ENCODE measurements around the gene LDLRAD1.
"Not testable (repeated sequence)": the region's sequence is repeated elsewhere in the genome, so short reads cannot be mapped to it uniquely, and the experiment has no call there.

LDLRAD1 gene, protein sequence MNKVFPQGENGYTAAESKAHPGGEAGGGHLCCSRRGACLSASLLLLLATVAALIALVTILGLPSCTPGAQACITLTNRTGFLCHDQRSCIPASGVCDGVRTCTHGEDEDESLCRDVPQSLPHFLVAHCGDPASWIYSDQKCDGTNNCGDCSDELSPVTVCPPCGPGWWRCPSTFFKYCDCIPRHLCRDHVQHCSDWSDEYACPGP

DNA sequence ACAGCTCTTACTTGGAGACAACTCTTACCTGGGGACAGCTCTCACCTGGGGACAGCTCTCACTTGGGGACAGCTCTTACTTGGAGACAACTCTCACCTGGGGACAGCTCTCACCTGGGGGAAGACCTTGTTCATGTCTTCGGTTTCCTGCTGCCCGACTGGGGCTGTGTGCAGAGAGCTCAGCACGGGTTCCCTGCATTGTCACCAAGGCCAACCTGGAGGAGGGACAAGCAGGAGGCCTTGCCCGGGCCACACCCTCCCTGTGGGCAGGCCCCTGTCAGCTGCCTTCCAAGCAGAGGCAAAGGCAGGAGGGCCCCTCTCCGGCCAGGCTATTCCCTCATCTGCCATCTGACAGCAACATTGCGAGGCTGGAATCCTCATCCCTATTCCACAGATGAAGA is at the start of gene LDLRAD1:
TSS of gene LDLRAD1 (minus strand) at position 208 of the 400 bp plus-strand sequence. CDS start at position 134, 74 bp downstream.
- Mint-ChIP-seq H3K27ac (no peak within 1 kb of the TSS), H3K4me1 (ENCODE audit: low read depth) (no peaks in the 10 kb centered on the region)
- DNase-seq (ENCODE audit: low spot score) = no peak

DNA sequence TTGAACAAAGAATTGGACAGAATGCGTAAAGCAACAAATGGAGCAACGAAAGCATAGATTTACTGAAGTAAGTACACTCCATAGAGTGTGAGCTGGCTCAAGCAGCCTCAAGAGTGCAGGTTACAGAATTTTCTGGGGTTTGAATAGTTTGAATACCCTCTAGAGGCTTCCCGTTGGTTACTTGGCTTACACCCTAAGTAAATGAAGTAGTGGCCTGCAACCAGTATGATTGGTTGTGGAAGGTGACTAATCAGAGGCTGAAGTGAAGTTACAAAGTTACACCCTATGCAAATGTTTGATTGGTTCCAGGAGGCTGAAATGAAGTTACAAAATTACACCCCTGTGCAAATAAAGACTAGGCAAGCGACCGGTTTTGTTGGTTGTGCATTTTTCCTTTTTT is 46.3 kb upstream of the LDLRAD1 start:
- Mint-ChIP-seq H3K36me3 (ENCODE audit: low read depth) (peaks cover 6% of the 10 kb centered on the region), H3K4me3 (no peak overlapping the region), H3K9me3 (no peaks in the 10 kb centered on the region), H3K27me3 (ENCODE audit: low read depth) (no peaks in the 10 kb centered on the region), H3K27ac (no peak overlapping the region), H3K4me1 (ENCODE audit: low read depth) (no peaks in the 10 kb centered on the region)
- no peak for DNase-seq (ENCODE audit: low spot score)

More for the DNA sequence above, at the start of gene LDLRAD1:
- H3K36me3 Mint-ChIP-seq (ENCODE audit: low read depth) = no peaks in the 10 kb centered on the region
- H3K9me3 Mint-ChIP-seq = no peaks in the 10 kb centered on the region
- H3K27me3 Mint-ChIP-seq (ENCODE audit: low read depth) = no peaks in the 10 kb centered on the region
- H3K4me3 Mint-ChIP-seq = no peak within 1 kb of the TSS

DNA sequence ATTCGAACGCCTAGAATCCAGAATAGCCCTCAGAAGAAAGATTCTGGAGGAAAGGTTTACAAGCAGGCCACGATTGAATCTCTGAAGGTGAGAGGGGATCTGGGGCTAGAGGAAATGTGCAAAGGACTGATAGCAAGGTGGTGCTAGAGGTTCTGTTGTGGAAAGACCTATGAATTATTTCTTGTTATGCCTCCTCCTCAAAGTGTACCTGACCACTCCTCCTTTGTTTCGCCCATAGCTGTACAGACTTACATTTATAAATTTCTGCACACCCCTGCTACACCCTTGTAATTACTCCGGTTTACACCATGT is 36.4 kb upstream of the LDLRAD1 start:
- no peak overlapping the region for H3K27ac Mint-ChIP-seq
- no peaks in the 10 kb centered on the region for H3K9me3 Mint-ChIP-seq
- H3K36me3 Mint-ChIP-seq (ENCODE audit: low read depth) = peaks cover 24% of the 10 kb centered on the region
- DNase-seq (ENCODE audit: low spot score) = no peak
- peaks cover 24% of the 10 kb centered on the region for H3K4me1 Mint-ChIP-seq (ENCODE audit: low read depth)
- no peak overlapping the region for H3K4me3 Mint-ChIP-seq
- no peaks in the 10 kb centered on the region for H3K27me3 Mint-ChIP-seq (ENCODE audit: low read depth)

DNA sequence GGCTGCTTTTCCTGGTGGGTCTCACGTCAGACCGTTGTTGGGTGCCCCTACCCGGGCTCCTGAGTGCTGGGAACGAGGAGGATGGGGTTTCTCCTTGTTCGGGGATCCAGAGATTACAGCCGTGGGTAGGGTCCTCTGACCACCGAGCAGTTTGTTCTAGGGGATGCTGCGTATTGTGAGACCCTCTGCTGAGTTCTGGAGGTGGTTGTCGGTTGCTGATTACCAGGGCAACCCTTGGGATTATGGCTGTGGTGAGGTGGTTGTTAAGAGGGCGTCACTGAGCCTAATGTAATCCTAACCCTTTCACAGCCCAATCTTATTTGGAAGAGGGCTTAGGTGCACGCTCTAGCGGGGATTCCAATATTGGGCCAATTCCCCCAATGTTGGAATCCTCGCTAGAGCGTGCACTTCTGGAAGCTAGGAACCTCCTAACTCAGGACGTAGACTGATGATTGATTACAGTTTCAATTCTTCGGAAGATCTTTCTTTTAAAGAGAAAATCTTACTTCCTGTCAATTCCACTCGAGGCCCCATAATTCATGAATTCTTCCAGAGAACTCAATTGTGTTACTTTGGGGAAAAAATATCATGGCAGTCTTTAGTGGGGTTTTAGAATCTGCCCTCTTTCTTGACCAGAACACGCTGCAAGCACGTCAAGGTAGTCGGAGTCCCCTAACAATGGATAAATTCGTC is 35.9 kb upstream of the LDLRAD1 start:
- H3K9me3 Mint-ChIP-seq = no peaks in the 10 kb centered on the region
- H3K27me3 Mint-ChIP-seq (ENCODE audit: low read depth) = no peaks in the 10 kb centered on the region
- H3K4me1 Mint-ChIP-seq (ENCODE audit: low read depth) = peaks cover 23% of the 10 kb centered on the region
- H3K27ac Mint-ChIP-seq = no peak overlapping the region
- H3K4me3 Mint-ChIP-seq = no peak overlapping the region
- peaks cover 22% of the 10 kb centered on the region for H3K36me3 Mint-ChIP-seq (ENCODE audit: low read depth)
- DNase-seq (ENCODE audit: low spot score) = no peak

DNA sequence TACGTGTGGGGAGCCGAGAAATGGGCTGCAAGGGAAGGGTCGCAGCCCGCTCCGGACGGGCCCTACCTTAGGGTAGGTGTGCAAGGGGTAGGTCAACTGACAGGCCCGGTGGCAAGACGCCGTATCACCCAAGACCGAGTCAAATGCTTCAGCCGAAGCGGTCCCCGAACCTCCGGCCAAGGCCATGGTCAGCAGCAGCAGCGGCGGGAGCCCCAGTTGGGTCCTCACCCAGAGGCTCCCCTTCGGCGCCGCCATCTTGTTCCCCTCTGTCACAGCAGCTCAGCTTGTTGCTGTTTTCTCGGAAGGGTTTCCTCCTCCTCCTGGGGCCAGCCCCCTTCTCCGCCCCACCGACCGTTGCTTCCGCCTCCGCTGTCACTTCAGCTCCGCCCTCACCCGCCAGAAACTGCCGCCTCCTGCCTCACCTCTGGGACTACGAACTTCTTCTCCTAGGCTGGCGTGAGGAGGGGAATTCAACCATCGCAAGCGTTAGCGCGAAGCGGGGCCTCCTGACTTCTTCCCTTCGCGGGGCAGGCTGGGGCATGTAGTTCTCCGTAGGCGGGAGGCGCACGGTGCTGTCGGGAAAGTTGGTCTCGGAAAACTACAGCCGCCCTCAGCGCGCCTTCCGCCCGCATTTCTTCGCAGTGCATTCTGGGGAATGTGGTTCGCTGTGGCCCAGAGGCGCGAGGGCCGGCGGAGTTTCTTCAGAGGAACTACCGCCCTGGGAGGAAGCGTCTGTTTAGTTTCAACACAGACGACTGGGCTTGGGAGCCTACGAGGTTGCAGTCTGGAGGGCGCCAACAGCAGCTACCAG is 35.2 kb upstream of the LDLRAD1 start, which contains the start of the genes TCEANC2 and TMEM59:
TSS of gene TCEANC2 (plus strand) at position 675 of the 811 bp plus-strand sequence. CDS start 815 bp downstream, outside the sequence.
TSS of gene TMEM59 (minus strand) at position 271 of the 811 bp plus-strand sequence. CDS start at position 255, 16 bp downstream.
- H3K27ac Mint-ChIP-seq = no peak within 1 kb of the TSS
- H3K4me3 Mint-ChIP-seq = no peak within 1 kb of the TSS
- peaks cover 22% of the 10 kb centered on the region for H3K4me1 Mint-ChIP-seq (ENCODE audit: low read depth)
- H3K36me3 Mint-ChIP-seq (ENCODE audit: low read depth) = peaks cover 16% of the 10 kb centered on the region
- DNase-seq (ENCODE audit: low spot score) = peak; percentile 98
- no peaks in the 10 kb centered on the region for H3K27me3 Mint-ChIP-seq (ENCODE audit: low read depth)
- H3K9me3 Mint-ChIP-seq = no peaks in the 10 kb centered on the region

DNA sequence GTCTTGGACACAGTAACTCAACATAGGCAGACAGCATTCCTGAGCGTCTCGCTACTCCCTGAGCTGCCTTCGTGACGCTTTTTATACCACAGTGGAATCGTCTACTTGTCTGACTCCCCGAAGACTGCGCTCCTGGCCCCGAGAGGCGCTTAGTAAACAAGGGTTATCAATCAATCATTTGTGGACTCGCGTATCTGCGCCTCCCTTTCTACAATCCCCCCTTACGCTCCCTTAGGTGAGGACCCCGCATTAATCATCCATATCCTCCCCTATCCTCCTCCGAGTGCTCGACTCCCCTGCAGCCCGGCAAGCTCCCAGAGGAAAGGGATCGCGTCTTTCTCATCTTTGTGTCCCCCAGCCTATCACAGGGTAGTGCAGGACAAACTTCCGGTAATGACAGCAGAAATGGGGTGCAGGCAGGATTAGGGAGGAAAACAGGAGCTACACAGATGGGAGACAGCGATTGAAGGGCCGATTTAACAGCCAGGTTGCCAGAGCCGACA is 34.5 kb upstream of the LDLRAD1 start:
- peak; percentile 43 for DNase-seq (ENCODE audit: low spot score)
- peaks cover 21% of the 10 kb centered on the region for H3K4me1 Mint-ChIP-seq (ENCODE audit: low read depth)
- H3K4me3 Mint-ChIP-seq = no peak overlapping the region
- no peak overlapping the region for H3K27ac Mint-ChIP-seq
- H3K27me3 Mint-ChIP-seq (ENCODE audit: low read depth) = no peaks in the 10 kb centered on the region
- no peaks in the 10 kb centered on the region for H3K9me3 Mint-ChIP-seq
- H3K36me3 Mint-ChIP-seq (ENCODE audit: low read depth) = peaks cover 12% of the 10 kb centered on the region

DNA sequence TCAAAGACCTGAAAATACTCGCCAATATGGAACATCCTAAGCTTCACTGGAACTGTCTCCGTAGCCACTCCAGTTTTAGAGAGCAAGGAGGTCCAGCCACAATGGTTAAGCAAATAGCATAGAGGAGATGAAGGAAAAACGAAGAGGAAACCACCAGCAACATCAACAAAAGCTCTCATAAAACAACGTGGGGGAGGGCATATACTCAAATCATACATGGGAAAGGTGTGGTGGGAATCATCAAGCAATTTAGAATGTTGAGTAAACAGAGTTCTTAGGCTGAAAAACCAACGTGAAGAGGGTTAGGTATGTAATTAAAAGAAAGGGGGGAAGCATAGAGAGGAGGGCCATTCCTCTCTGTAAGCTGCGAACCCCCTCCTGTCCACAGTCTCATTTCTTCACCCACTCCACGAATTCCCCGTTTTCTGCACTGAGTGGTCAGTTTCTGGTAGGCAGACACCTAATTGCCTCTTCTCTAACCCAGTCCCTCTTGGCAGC is 34.0 kb upstream of the LDLRAD1 start:
- DNase-seq (ENCODE audit: low spot score) = no peak
- Mint-ChIP-seq H3K36me3 (ENCODE audit: low read depth) (peaks cover 12% of the 10 kb centered on the region), H3K27me3 (ENCODE audit: low read depth) (no peaks in the 10 kb centered on the region), H3K9me3 (no peaks in the 10 kb centered on the region), H3K4me3 (no peak overlapping the region), H3K4me1 (ENCODE audit: low read depth) (peaks cover 23% of the 10 kb centered on the region), H3K27ac (no peak overlapping the region)

DNA sequence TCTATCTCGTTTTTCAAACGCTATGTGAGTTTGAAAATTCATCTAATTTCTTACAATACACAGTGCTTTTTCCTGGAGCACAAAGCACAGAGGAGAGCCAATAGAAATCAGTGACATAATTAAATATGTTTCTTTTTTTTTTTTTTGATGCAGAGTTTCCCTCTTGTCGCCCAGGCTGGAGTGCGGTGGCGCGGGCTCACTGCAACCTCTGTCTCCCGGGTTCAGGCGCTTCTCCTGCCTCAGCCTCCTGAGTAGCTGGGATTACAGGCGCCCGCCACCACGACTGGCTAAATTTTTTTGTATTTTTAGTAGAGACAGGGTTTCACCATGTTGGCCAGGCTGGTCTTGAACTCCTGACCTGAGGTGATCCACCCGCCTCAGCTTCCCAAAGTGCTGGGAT is 32.4 kb upstream of the LDLRAD1 start:
- H3K4me1 Mint-ChIP-seq (ENCODE audit: low read depth) = peaks cover 21% of the 10 kb centered on the region
- not testable (repeated sequence) for H3K4me3 Mint-ChIP-seq; H3K27me3 Mint-ChIP-seq (ENCODE audit: low read depth); H3K27ac Mint-ChIP-seq; H3K9me3 Mint-ChIP-seq; H3K36me3 Mint-ChIP-seq (ENCODE audit: low read depth); DNase-seq (ENCODE audit: low spot score)

DNA sequence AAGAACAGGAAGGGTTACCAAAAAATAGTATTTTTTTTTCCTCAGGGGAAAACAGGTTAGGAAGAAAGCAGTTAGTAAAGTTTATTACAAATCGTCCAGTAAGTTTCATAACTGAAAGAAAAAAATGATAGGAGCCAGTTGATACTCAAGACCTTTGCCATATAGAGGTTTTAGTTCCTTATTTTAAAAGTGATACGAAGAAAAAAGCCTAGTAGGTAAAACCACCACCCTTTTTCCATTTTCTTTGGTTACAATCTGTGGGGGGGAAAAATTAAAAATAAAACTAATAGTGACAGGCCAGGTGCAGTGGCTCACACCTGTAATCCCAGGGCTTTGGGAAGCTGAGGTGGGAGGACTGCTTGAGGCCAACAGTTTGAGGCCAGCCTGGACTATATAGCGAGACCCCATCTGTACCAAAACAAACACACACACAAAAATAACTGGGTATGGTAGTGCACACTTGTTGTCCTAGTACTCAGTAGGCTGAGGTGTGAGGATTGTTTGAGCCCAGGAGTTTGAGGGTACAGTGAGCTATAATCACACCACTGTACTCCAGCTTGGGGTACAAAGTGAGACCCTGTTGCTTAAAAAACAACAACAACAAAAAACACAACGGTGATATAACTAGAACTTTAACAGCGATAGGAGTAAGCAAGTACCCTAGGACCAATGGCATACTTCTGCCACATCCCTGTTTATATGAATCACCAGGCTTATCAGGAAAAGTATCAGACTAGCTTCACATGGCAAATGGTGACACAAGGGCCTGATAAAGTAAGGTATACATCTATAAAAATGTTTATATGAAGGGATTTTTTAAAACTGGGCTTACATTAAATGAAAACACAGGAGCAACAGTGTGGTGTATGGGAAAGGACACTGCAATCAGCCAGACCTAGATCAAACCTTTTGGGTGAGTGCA is 29.7 kb upstream of the LDLRAD1 start:
- Mint-ChIP-seq H3K27me3 (ENCODE audit: low read depth) (no peaks in the 10 kb centered on the region), H3K4me1 (ENCODE audit: low read depth) (peaks cover 12% of the 10 kb centered on the region), H3K4me3 (no peak overlapping the region), H3K9me3 (no peaks in the 10 kb centered on the region), H3K27ac (no peak overlapping the region), H3K36me3 (ENCODE audit: low read depth) (peaks cover 18% of the 10 kb centered on the region)
- no peak for DNase-seq (ENCODE audit: low spot score)

DNA sequence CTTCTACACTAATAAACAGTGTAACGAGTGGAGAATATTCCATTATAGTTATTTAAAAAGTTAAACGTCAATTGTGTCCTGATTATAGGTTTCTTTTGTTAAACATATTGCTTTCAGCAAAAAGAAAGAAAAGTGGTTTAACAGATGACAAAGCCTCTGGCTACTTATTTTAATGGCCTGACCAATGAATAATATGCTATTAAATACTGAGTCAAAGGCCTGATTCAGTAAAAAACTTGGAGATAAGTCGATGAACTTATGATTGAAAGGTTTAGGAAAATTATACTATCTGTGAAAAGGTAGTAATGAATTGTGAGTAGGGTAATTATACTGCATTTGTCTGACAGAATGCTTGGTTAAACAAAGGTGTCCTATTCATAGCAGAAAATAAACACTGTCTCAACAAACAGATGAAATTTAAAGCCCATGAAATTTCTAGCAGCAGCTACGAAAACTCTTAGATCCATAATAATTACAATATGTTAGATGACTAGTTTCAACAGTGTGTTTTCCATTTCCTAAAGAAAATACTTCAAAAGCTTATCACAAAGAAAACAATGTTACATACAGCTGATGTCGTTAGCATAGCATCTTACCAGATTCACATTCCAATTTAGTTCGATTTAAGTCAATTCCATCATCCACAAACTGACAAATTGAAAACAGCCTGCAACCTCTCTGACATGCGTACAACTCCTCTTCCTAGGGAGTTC is 28.8 kb upstream of the LDLRAD1 start:
- Mint-ChIP-seq H3K9me3 (no peaks in the 10 kb centered on the region), H3K27me3 (ENCODE audit: low read depth) (no peaks in the 10 kb centered on the region), H3K36me3 (ENCODE audit: low read depth) (peaks cover 24% of the 10 kb centered on the region), H3K4me1 (ENCODE audit: low read depth) (peaks cover 12% of the 10 kb centered on the region), H3K4me3 (no peak overlapping the region), H3K27ac (no peak overlapping the region)
- no peak for DNase-seq (ENCODE audit: low spot score)

DNA sequence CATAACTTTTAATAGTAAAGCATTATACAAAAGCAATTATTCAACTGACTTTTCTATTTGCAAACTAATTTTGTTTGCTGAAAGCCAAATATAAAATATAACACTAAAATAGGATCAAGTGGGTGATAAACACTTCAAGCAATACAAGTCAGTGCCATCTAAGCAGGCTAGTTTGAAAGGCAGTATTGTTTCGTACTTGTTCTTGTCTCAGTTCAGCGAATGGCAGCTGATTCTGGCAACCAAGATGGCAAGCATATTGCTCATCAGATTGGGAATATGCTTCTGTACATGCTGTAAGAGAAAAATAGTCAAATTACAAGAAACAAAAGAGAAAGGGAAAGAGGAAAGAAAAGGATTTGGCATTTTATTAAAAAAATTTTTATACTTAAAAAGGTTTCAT is 27.5 kb upstream of the LDLRAD1 start:
- Mint-ChIP-seq H3K4me1 (ENCODE audit: low read depth) (peaks cover 10% of the 10 kb centered on the region), H3K36me3 (ENCODE audit: low read depth) (peaks cover 33% of the 10 kb centered on the region), H3K9me3 (no peaks in the 10 kb centered on the region), H3K27ac (no peak overlapping the region), H3K4me3 (no peak overlapping the region), H3K27me3 (ENCODE audit: low read depth) (no peaks in the 10 kb centered on the region)
- no peak for DNase-seq (ENCODE audit: low spot score)

DNA sequence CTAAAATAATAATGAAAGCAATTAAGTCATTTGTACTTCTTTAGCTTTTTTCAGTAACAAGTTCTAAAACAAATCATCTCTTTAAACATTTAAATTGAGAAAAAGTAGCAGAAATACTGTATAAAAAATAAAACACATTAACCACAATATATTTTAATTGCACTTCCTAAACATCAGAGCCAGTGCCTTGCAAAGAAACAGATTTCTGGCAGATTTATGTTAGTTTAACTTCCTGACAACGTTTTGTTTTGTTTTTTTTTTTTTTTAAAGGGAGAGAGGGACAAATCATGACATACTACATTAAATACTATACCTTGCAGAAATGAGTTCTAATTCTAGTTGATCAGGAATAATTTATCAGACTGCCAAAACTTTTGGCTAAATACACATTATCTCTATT is 23.8 kb upstream of the LDLRAD1 start:
- H3K36me3 Mint-ChIP-seq (ENCODE audit: low read depth) = peaks cover 45% of the 10 kb centered on the region
- no peak overlapping the region for H3K27ac Mint-ChIP-seq
- no peaks in the 10 kb centered on the region for H3K9me3 Mint-ChIP-seq

DNA sequence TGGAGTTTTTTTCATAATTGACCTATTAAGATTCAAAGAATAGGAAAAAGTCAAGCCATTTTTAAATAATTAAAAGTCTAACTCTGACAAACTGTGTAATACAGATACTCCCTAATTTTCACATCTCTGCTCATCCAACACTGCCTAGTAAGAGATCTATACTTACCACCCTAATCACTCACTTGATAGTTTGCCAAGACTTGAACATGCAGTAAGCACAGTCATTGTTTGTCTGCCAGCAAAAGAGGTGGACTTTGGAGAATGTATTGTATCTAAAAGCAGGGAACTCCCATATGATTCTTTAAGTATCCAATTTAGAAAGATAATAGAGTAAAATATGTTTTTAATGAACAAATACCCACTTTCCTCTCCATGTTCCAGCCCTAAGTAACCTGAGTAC is 19.5 kb upstream of the LDLRAD1 start:
- Mint-ChIP-seq H3K4me3 (no peak overlapping the region), H3K27ac (no peak overlapping the region), H3K9me3 (no peaks in the 10 kb centered on the region), H3K27me3 (ENCODE audit: low read depth) (no peaks in the 10 kb centered on the region), H3K36me3 (ENCODE audit: low read depth) (peaks cover 49% of the 10 kb centered on the region), H3K4me1 (ENCODE audit: low read depth) (no peaks in the 10 kb centered on the region)
- no peak for DNase-seq (ENCODE audit: low spot score)

More for the DNA sequence above, 23.8 kb upstream of the LDLRAD1 start:
- H3K4me1 Mint-ChIP-seq (ENCODE audit: low read depth) = peaks cover 2% of the 10 kb centered on the region
- no peaks in the 10 kb centered on the region for H3K27me3 Mint-ChIP-seq (ENCODE audit: low read depth)
- DNase-seq (ENCODE audit: low spot score) = no peak
- H3K4me3 Mint-ChIP-seq = no peak overlapping the region
